GM19099 (cell line): ENCODE data around the gene SMCR8.
A peak's percentile ranks its signal among the peaks of the same experiment; 100 is the strongest.

Experiments used
- POLR2A ChIP-seq: IDR thresholded peaks from 3 replicates; pipeline ENCODE4 v1.6.1; 2011; ENCODE audit warnings: low read depth; ENCODE audit not compliant: insufficient read length; ENCODE audit errors: extremely low read depth

Gene SMCR8

DNA sequence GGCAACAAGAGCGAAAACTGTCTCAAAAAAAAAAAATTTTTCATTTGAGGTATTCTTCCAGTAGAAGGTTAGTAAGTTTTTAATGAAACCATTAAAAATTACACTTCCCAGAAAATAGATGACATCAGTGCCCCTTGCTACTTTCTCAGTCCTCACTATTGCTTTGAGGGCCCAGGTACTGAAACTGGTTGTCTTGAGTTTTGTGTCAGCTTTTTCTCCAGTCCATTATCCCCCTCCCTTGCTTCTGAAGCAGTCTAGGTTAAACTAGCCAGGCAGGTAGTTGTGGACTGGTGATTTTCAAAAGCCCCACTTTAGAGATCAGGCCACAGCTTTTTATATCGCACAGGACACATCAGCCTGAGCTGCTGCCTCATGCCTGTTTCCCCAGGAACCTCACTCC, 10.9 kb downstream of the SMCR8 start:
- no peak for TF ChIP-seq POLR2A

DNA sequence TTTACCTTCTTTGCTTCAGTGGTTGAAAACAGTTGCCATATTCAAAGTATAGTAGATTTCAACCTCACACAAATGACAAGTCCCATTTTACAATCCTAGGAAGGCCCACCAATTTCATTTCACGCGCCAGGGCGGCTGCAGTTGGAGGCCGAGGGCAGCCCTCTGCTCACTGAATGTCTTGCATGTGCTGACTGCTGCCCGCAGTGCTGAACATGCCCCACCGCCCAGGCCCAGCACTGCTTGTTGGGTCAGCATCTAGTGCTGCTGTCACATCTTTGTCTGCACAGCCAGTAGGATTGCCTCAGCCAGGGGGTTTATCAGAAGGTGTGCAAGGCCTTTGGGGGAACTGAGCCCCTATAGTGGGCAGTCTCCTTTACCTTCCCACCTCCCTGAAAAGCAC, 11.5 kb downstream of the SMCR8 start:
- no peak for TF ChIP-seq POLR2A

DNA sequence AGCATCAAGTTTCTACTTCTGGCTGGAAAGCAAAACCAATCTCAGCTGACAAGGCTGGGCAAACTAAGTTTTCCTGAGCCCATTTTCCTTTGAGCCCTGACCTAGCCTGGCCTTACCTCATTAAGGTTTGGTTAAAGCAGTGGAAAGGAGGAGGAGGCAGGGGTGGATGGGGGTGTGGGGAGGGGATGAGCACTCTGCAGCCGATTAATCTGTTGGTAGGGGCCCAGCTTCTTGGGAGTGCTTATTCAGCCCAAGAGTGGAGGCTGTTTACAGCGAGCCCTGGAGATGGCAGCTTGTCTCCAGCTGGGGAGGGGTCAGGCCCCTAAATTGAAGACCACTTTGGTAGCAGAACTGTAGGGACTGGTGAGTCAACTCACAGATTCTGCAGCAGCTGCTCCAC, 12.0 kb downstream of the SMCR8 start:
- no peak for TF ChIP-seq POLR2A

DNA sequence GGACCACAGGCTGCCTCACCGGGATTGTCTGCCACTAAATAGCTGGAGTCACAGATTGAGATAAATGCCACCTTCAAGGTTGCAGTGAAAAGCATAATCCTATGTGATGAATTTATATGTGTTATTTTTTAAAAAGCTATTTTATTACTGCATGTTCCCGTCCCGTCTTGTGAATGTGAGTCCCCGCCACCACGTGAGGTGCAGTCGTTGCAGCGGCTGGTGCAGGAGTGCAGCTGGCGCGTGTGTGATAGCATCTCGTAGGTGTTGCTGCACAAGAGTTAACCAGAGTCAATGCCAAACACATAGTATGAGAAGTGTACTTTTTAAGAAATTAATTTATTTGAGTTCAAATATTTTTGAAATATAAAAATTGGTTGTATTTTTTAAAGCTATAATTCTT, 12.5 kb downstream of the SMCR8 start:
- TF ChIP-seq POLR2A: no peak

DNA sequence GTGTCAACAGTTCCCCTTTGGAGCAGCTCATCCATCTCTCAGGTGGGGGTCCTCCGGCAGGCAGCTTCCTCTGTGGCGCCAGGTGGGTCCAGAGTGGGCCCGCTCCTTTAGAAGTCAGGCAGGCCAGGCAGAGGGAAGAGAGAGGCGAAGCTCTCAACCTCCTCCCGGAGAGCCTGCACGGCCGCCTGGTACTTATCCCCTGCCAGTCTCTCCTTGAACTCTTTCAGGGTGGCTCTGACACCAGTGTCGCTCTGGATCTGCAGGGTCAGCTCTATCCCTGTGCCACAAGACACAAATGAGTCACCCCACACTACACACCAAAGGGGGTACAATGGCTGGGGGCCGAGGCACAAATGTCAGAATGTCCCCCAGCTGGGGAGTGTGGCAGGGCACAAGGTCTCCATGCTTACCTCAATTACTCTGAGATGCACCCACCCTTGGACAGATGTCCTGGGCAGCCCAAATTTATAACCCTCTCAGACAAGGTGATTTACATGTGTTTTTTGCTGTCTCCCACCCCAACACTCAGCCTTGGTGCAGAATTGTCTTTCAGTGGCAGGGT, 13.6 kb downstream of the SMCR8 start:
- TF ChIP-seq POLR2A: no peak

DNA sequence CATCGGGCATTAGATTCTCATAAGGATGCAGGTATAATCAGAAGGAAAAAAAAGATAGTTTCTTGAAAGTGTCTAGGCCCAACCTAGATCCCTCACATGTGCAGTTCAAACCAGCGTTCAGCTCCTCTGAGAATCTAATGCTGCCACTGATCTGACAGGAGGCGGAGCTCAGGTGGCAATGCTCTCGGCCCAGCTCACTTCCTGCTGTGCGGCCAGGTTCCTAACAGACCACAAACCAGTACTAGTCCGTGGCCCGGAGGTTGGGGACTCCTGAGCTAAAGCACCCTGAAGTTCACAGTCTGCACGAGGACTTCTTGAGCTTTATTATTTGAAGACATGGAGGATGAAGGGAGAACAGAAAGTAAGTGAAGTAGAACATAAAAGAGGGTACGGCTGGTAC, 16.8 kb downstream of the SMCR8 start:
- TF ChIP-seq POLR2A: no peak

DNA sequence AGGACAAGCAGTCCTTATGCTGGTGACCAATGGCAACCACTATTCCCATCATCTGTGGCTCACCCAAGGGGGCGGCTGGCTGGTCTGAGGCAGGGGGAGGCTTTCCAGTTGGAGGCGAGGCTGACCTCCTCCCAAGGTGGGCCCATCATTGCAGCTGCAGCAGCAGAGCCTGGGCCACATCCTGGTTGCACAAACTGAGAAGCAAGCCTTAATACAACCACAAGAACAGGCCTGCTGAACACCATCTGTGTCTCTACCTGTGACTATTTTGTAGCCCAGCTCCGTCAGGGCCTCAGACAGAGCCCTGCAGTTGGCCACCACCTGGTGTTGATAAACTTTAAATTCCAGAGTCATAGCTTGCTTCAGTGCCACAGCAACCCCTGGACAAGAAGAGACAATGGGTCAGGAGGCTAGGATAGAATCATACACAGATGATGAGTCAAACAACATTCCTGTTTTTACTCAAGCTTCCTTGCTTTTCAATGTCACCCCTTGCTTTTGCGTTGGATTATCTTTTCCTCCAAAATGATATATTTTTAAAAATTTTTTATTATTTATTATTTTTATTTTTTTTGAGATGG, 17.9 kb downstream of the SMCR8 start:
- no peak for TF ChIP-seq POLR2A

DNA sequence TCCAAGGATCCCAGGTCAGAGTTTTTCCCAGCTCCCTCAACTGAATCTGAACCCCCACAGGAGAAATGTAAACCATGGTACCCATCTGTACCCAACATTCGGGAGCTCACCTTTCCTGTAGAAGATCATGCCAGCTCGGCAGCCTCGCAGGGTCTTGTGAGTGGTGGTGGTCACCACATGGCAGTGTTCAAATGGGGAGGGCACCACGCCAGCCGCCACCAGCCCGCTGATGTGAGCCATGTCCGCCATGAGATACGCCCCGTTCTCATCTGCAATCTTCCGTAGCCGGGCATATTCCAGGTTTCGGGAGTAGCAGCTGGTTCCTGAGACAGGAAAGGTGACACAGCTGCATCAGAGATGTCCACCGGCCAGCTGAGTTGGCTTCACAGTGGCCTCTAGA, 24.8 kb downstream of the SMCR8 start:
- TF ChIP-seq POLR2A: no peak

DNA sequence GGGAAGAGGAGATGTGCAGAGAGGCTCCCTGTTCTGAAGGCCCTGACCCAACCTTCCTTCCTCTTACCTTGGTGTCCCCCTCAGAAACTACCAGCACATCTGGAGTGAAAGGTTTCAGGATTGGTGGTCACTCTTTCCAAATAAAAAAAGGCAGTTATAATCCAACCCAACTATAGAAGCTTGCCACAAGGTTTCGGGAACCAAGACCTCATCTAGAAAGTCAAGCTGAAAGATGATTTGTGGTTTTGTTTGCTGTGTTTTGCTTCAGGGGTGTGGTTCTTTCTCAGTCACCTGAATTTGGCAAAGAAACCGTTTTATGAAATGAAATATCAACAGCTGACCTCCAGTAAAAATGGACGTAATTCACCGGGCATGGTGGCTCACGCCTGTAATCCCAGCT, 28.9 kb downstream of the SMCR8 start:
- no peak for TF ChIP-seq POLR2A

DNA sequence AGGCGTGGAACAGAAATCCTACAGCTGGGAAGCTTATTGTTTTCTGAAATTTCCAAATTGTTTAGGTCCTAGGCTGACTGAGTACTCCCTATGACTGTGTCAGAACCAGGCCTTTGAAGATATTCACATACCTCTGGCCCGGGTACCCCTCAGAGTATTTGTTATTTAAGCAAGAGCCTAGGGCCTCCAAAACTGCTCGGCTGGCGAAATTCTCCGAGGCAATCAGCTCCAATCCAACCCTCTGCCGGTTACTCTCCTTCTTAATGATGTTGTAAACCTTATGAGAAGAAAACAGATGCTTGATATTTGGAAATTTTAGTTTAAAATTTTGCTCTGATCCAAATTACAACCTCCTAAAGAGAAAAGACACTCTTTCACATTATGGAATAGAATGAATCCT, 38.4 kb downstream of the SMCR8 start:
- no peak for TF ChIP-seq POLR2A

DNA sequence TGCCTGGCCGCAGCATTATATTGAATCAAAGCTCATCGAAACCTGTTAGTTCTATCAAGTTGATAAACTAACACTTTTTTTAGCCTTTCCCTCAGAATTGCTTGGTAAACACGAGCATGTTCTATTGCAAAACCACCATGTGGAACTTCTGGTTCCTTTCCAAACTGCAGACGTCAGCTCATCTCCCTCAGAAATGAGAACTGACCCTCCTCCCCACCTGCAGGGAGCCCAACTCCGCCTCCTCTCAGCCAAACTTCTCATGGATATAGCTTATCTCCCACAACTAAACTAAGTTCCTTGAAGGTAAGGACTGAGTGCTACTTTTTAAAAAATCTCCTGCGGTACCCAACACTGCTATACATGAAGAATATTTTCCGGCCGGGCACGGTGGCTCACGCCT, 41.5 kb downstream of the SMCR8 start:
- TF ChIP-seq POLR2A: no peak

DNA sequence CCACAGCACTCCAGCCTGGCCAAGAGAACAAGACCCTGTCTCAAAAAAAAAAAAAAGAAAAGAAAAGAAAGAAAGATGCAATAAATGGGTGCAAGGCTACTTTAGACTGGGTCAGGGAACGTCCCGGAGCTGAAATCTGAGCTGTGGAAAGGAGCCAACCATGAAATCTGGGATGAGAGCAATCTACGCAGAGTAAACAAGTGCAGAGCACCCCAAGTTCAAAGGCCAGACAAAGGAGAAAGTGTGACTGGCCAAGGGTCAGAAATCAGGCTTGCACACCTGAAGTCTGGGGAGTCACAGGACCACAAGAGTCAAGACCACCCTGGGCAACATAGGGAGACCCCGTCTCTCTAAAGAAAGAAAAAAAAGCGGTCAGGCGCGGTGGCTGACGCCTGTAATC, 45.4 kb downstream of the SMCR8 start:
- TF ChIP-seq POLR2A: no peak

DNA sequence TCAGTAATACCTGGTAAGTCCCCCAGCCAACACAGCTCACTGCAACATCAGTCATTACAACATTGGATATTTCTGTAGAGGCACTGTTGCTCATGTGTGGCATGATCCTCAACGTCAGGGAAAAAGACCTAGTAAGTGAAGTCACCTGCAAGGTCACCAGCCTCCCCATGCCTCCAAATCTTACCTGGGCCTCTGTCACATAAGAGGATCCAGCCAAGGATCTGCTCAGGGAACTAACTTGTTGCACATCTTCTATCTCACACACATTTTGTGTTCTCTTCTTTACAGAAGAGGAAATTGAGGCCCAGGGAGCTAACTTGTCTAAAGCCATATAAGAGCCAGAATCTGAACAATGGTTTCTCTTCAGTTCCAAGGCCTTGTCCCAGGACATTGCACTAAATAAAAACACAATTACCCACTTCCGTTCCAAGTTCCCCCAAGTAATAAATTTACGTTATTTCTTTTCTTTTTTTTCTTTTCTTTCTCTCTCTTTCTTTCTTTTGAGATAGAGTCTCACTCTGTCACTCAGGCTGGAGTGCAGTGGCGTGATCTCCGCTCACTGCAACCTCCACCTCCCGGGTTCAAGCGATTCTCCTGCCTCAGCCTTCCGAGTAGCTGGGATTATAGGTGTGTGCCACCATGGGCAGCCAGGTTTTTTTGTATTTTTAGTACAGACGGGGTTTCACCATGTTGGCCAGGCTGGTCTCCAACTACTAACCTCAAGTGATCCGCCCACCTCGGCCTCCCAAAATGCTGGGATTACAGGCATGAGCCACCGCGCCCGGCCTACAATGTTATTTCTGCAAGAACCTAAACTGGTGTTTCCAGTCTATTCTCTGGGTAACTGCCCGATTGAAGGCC, 47.0 kb downstream of the SMCR8 start:
- no peak for TF ChIP-seq POLR2A

DNA sequence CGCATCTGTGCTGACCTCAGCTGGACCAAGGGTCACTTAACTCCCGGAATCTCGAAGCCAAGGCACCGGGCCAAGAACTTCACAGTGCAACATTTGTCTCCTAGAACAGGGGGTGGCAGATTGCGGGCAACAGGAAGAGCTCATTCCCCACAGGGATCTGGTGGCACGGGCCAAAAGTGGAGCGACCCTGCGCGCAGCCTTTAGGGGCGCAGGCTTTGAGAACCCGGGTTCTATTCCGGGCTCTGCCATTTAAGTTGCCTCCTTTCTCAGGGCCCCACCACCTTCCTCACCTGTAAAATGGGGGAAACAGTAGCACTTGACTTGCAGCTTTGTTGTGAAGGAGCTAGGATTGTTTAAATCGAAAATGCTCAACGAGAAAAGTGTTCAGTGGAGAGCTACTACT, 47.6 kb downstream of the SMCR8 start:
- TF ChIP-seq POLR2A: no peak

DNA sequence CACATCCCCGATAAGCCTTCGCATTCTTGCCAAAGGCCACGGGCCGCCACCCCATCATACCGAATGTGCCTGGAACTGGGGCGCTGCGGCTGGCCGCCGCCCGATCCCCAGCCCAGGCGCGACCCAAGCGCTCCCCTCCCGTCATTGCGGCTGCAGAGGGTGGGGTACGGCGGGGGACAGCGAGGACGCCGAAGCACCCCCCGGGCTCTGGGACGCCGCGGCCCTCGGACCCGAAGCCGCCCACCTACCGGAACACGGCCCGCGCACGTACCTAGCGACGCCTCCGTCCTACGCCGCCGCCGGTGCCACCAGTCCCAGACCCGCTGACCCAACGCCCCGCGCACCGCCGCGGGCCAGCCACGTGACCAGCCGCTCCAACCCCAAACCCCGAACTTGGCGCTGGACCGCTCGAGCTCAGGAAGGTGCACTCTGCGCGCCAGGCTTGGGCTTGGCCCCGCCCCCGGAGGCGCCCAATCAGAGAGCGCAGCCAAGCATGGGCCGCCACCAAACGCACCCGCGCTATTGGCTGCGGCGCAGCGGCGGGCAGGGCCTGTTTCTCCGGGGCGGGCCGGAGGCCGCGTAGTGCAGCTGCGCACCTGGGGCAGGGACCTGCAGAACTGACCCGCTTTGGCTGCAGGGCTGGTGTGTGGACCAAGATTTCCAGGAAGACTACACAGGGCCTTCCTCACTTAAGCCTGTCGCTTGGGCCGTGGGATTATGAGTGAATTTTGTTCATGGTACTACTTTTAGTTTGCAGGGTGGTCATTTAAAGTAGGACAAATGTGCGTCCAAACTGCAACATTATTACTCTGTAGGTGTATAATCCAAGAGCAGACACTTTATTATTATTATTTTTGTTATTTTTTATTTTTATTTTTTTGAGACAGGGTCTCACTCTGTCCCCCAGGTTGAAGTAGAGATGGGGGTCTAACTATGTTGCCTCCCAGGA, 48.3 kb downstream of the SMCR8 start, which contains the start of gene SHMT1:
SHMT1 (minus strand) TSS at position 450 of the 949 bp plus-strand sequence. CDS start 7,569 bp downstream, outside the sequence.
- peak; percentile 82 for TF ChIP-seq POLR2A
